Suprapubic skin (tissue), 4 donors: Measurements from ENCODE around the gene SHROOM3. TPM values are rescaled to one million over a fixed set of nuclear protein-coding genes. Genes with fewer than 3 reads are reported as not detected.

Experiments
- DNase-seq, 2 donors: peaks; one replicate each; pipeline ENCODE4 v3.0.0-alpha.2; 2019; ENCODE audit warnings: low spot score in 2 of 2
- H3K27ac ChIP-seq: fragments of 200-600 bp; sonication (generic); one replicate; pipeline ENCODE4 v1.5.1; 2019
- H3K27me3 ChIP-seq: fragments of 200-600 bp; sonication (generic); one replicate; pipeline ENCODE4 v1.5.1; 2019
- H3K36me3 ChIP-seq: fragments of 200-600 bp; sonication (generic); one replicate; pipeline ENCODE4 v1.5.1; 2019
- H3K4me1 ChIP-seq: fragments of 200-600 bp; sonication (generic); one replicate; pipeline ENCODE4 v1.5.1; 2019
- H3K4me3 ChIP-seq: fragments of 200-600 bp; sonication (generic); one replicate; pipeline ENCODE4 v1.5.1; 2019; ENCODE audit warnings: mild to moderate bottlenecking
- H3K9me3 ChIP-seq: fragments of 200-600 bp; sonication (generic); one replicate; pipeline ENCODE4 v1.5.1; 2019
- CTCF ChIP-seq, 2 donors: fragments of 200-600 bp in 1 of 2; fragments of 450-650 bp in 1 of 2; sonication (generic) in 1 of 2; IDR thresholded peaks; one replicate each; pipeline ENCODE4 v1.5.1; 2016 to 2019; ENCODE audit warnings: antibody characterized with exemption in 2 of 2, mild to moderate bottlenecking in 1 of 2, moderate library complexity in 1 of 2
- EP300 ChIP-seq: sonication (generic); formaldehyde crosslinking; IDR thresholded peaks from one replicate; pipeline ENCODE4 v1.6.1; 2017; ENCODE audit warnings: antibody characterized with exemption
- POLR2A ChIP-seq, 2 donors: fragments of 450-650 bp; IDR thresholded peaks; one replicate each; pipeline ENCODE4 v1.6.1; 2017; ENCODE audit warnings: antibody characterized with exemption in 2 of 2, mild to moderate bottlenecking in 2 of 2, moderate library complexity in 2 of 2
- POLR2AphosphoS5 ChIP-seq, 3 donors: sonication (generic); formaldehyde crosslinking; IDR thresholded peaks; one replicate each; pipeline ENCODE4 v1.6.1; 2017; ENCODE audit warnings: antibody characterized with exemption in 3 of 3
- WGBS: methylation state at CpG from one replicate; pipeline ENCODE4 v1.1.5; 2018; 5-methylcytosine and 5-hydroxymethylcytosine counted together
- total RNA-seq, 4 donors: library from RNA; depleted of rRNA; stranded (reverse); fragments of >200 nt; gene quantifications; one replicate each; pipeline ENCODE4 v1.1.0, GENCODE V29; 2016

SHROOM3 gene
- total RNA-seq, result 10 to 100 TPM; 25.7 to 41.4 (median 29.8) TPM

GRCh38 chr4:76434901-76435527, at the start of gene SHROOM3:
Gene SHROOM3, plus strand, starts transcription at chr4:76435229. Its CDS starts 824 bp downstream, at chr4:76436053.
- no peak for TF ChIP-seq CTCF (IDR thresholded peaks at IDR 0.05)
- TF ChIP-seq POLR2AphosphoS5 (IDR thresholded peaks at IDR 0.05), result no peak
- TF ChIP-seq POLR2A (IDR thresholded peaks at IDR 0.05), result no peak
- no peak for TF ChIP-seq EP300
- peak within 1 kb of the TSS; percentile 34 for H3K4me3 ChIP-seq
- no peaks in the 10 kb centered on the region for H3K9me3 ChIP-seq
- H3K4me1 ChIP-seq, result peaks cover 17% of the 10 kb centered on the region
- H3K27ac ChIP-seq, result peak within 1 kb of the TSS; percentile 67
- DNase-seq, result no peak
- no peaks in the 10 kb centered on the region for H3K27me3 ChIP-seq
- 13% methylated on average over 9 of the region's 9 CpGs for WGBS
- no peaks in the 10 kb centered on the region for H3K36me3 ChIP-seq

GRCh38 chr4:76385974-76386373, 49.1 kb upstream of the SHROOM3 start:
- Histone ChIP-seq H3K4me3 (no peak overlapping the region), H3K27ac (no peak overlapping the region), H3K9me3 (no peaks in the 10 kb centered on the region), H3K27me3 (no peaks in the 10 kb centered on the region), H3K4me1 (no peaks in the 10 kb centered on the region), H3K36me3 (no peaks in the 10 kb centered on the region)
- no peak for DNase-seq
- whole genome bisulfite sequencing, result 89% methylated on average over 6 of the region's 6 CpGs
- no peak for TF ChIP-seq EP300
- no peak for TF ChIP-seq POLR2AphosphoS5 (IDR thresholded peaks at IDR 0.05)
- TF ChIP-seq POLR2A (IDR thresholded peaks at IDR 0.05), result no peak

- Histone ChIP-seq H3K27ac (no peak overlapping the region), H3K9me3 (no peaks in the 10 kb centered on the region), H3K27me3 (no peaks in the 10 kb centered on the region), H3K4me1 (no peaks in the 10 kb centered on the region), H3K36me3 (no peaks in the 10 kb centered on the region), H3K4me3 (no peak overlapping the region)
- TF ChIP-seq EP300, result no peak
- TF ChIP-seq POLR2A (IDR thresholded peaks at IDR 0.05), result no peak
- no peak for TF ChIP-seq POLR2AphosphoS5 (IDR thresholded peaks at IDR 0.05)
- TF ChIP-seq CTCF (IDR thresholded peaks at IDR 0.05), result no peak
- 84% methylated on average over 6 of the region's 6 CpGs for WGBS
- DNase-seq, result no peak
These were observed 48.3 kb upstream of the SHROOM3 start for GRCh38 chr4:76386566-76387305.

GRCh38 chr4:76388160-76388908, 46.7 kb upstream of the SHROOM3 start:
- WGBS, result 66% methylated on average over 3 of the region's 3 CpGs

GRCh38 chr4:76401654-76402053, 33.4 kb upstream of the SHROOM3 start:
- 72% methylated on average over 3 of the region's 3 CpGs for WGBS
- Histone ChIP-seq H3K36me3 (no peaks in the 10 kb centered on the region), H3K4me1 (no peaks in the 10 kb centered on the region), H3K4me3 (no peak overlapping the region), H3K27me3 (no peaks in the 10 kb centered on the region), H3K27ac (no peak overlapping the region), H3K9me3 (no peaks in the 10 kb centered on the region)
- TF ChIP-seq CTCF (IDR thresholded peaks at IDR 0.05), result no peak
- no peak for TF ChIP-seq POLR2AphosphoS5 (IDR thresholded peaks at IDR 0.05)
- no peak for TF ChIP-seq EP300
- TF ChIP-seq POLR2A (IDR thresholded peaks at IDR 0.05), result no peak
- no peak for DNase-seq

More at GRCh38 chr4:76388160-76388908, 46.7 kb upstream of the SHROOM3 start:
- no peak for DNase-seq
- H3K27ac ChIP-seq, result no peak overlapping the region
- no peaks in the 10 kb centered on the region for H3K36me3 ChIP-seq
- H3K4me3 ChIP-seq, result no peak overlapping the region
- H3K9me3 ChIP-seq, result no peaks in the 10 kb centered on the region
- no peaks in the 10 kb centered on the region for H3K27me3 ChIP-seq
- TF ChIP-seq POLR2AphosphoS5 (IDR thresholded peaks at IDR 0.05) (no peak), EP300 (no peak), POLR2A (IDR thresholded peaks at IDR 0.05) (no peak), CTCF (IDR thresholded peaks at IDR 0.05) (no peak)
- no peaks in the 10 kb centered on the region for H3K4me1 ChIP-seq
